Subcutaneous adipose tissue (tissue), 4 donors: ENCODE data around the gene GMDS. TPM values are rescaled to one million over a fixed set of nuclear protein-coding genes. Genes with fewer than 3 reads are reported as not detected.

Source experiments
- CTCF ChIP-seq: fragments of 450-650 bp; IDR thresholded peaks from one replicate; pipeline ENCODE4 v1.5.1; 2016; ENCODE audit warnings: low read depth, mild to moderate bottlenecking, control low read depth, antibody characterized with exemption, moderate library complexity
- total RNA-seq, 4 donors: library from RNA; depleted of rRNA; stranded (reverse); fragments of >200 nt; gene quantifications; one replicate each; pipeline ENCODE4 v1.1.0, GENCODE V29; 2016

Gene GMDS
- total RNA-seq, 4 donors from 2014 or later, result 10.1 to 17.3 (median 13.9) TPM

- no peak for TF ChIP-seq CTCF
Observed at GRCh38 chr6:2038092-2038491, 207.3 kb downstream of the GMDS start.

GRCh38 chr6:2037237-2037926 is 208.0 kb downstream of the GMDS start:
- TF ChIP-seq CTCF, result no peak

GRCh38 chr6:2036710-2037023 is 208.7 kb downstream of the GMDS start:
- TF ChIP-seq CTCF, result no peak

- no peak for TF ChIP-seq CTCF
Observed at GRCh38 chr6:2035826-2036709, 209.3 kb downstream of the GMDS start.

- TF ChIP-seq CTCF, result no peak
Observed at GRCh38 chr6:2035046-2035445, 210.4 kb downstream of the GMDS start.

GRCh38 chr6:2034256-2034655 is 211.1 kb downstream of the GMDS start:
- no peak for TF ChIP-seq CTCF

GRCh38 chr6:2033544-2033943 is 211.9 kb downstream of the GMDS start:
- TF ChIP-seq CTCF, result no peak
